Esophagus muscularis mucosa (tissue), 4 donors: ENCODE measurements around the gene P2RY2. TPM values are rescaled to one million over a fixed set of nuclear protein-coding genes. Genes with fewer than 3 reads are reported as not detected.
"Not testable (repeated sequence)": the region's sequence is repeated elsewhere in the genome, so short reads cannot be mapped to it uniquely, and the experiment has no call there.

Experiments used
- DNase-seq: peaks from one replicate; pipeline ENCODE4 v3.0.0-alpha.2; 2017; ENCODE audit errors: extremely low spot score
- H3K27ac ChIP-seq, 4 donors: fragments of 200-600 bp; sonication (generic); replicated peaks in 1 of 4; 1 replicate in 3 of 4; 2 replicates in 1 of 4; pipeline ENCODE4 v1.5.1; 2016 to 2019; ENCODE audit warnings: mild to moderate bottlenecking in 1 of 4
- H3K27me3 ChIP-seq, 4 donors: fragments of 200-600 bp; sonication (generic); one replicate each; pipeline versions ENCODE4 v1.5.1 to v1.6.0; 2016 to 2019
- H3K36me3 ChIP-seq, 4 donors: fragments of 200-600 bp; sonication (generic); one replicate each; pipeline ENCODE4 v1.5.1; 2016 to 2019
- H3K4me1 ChIP-seq, 4 donors: fragments of 200-600 bp; sonication (generic); one replicate each; pipeline ENCODE4 v1.5.1; 2016 to 2019
- H3K4me3 ChIP-seq, 4 donors: fragments of 200-600 bp; sonication (generic); 1 replicate in 2 of 4; 2 replicates in 2 of 4; pipeline ENCODE4 v1.5.1; 2016 to 2019; ENCODE audit warnings: mild to moderate bottlenecking in 4 of 4, moderate library complexity in 1 of 4
- H3K9me3 ChIP-seq, 4 donors: fragments of 200-600 bp; sonication (generic); 1 replicate in 3 of 4; 2 replicates in 1 of 4; pipeline ENCODE4 v1.5.1; 2016 to 2019
- EP300 ChIP-seq: sonication (generic); formaldehyde crosslinking; IDR thresholded peaks from one replicate; pipeline ENCODE4 v1.6.1; 2017; ENCODE audit warnings: antibody characterized with exemption
- POLR2A ChIP-seq: fragments of 450-650 bp; IDR thresholded peaks from one replicate; pipeline ENCODE4 v1.6.1; 2017; ENCODE audit warnings: antibody characterized with exemption, moderate library complexity, mild to moderate bottlenecking, low read depth
- POLR2AphosphoS5 ChIP-seq, 2 donors: sonication (generic); formaldehyde crosslinking; IDR thresholded peaks; one replicate each; pipeline ENCODE4 v1.6.1; 2017; ENCODE audit warnings: antibody characterized with exemption in 2 of 2
- WGBS: methylation state at CpG from one replicate; pipeline ENCODE4 v1.1.5; 2018; 5-methylcytosine and 5-hydroxymethylcytosine counted together
- intact Hi-C: fragments of 100-400 bp; cut with DNase I; formaldehyde crosslinking; loops from one replicate; pipeline ENCODE4 v1.15.1; 2023
- total RNA-seq, 4 donors: library from RNA; depleted of rRNA; stranded (reverse); fragments of >200 nt; gene quantifications; one replicate each; pipeline versions ENCODE4 v1.1.0 to v1.2.1, GENCODE V29; 2016
- TF ChIP-seq, protein P1 (sequence below), 3 experiments: fragments of 200-600 bp in 2 of 3; fragments of 450-650 bp in 1 of 3; sonication (generic) in 2 of 3; IDR thresholded peaks; one replicate each; pipeline ENCODE4 v1.5.1; 2017 to 2019; ENCODE audit warnings: antibody characterized with exemption in 3 of 3, mild to moderate bottlenecking in 2 of 3, moderate library complexity in 1 of 3

P2RY2 gene
- total RNA-seq, 4 donors from 2014 or later: 0.32 to 0.83 (median 0.52) TPM; not detected in 1

DNA sequence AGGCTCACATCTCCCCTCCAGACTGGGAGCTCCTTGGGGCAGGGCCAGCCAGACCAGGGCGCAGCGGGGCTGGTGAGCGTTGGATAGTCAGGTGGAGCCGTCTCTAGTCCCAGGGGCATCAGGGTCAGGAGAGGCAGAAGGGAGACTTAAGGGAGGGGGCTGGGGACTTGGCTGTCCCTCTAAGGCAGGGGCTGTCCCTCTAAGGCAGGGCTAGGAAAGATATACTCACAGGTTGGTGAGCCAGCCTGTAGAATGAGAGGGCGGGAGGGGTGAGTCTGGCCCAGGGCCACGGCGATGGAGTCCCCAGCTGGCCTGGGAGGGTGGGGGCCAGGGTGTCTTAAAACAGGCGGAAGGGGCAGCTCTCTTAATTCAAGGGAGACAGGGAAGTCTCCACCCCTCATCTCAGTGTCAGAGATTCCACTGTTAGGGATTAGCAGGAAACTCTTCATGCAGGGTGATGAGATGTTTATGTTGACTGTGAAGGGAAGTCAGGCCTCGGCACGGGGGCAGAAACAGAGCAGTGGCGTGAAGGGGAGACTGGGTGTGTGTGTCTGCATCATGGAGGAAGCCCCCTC, 11.3 kb downstream of the P2RY2 start:
- 58% methylated on average over 11 of the region's 11 CpGs for WGBS
- H3K9me3 ChIP-seq: no peaks in the 10 kb centered on the region
- intact Hi-C loops: no loop called here

GRCh38 chr11:73229896-73230875, 12.1 kb downstream of the P2RY2 start:
- H3K27me3 ChIP-seq: no peaks in the 10 kb centered on the region
- intact Hi-C loops: no loop called here
- peaks cover 0 to 4% (median 0%) of the 10 kb centered on the region in 4 donors for H3K36me3 ChIP-seq
- H3K4me3 ChIP-seq: no peak overlapping the region
- H3K9me3 ChIP-seq: no peaks in the 10 kb centered on the region
- DNase-seq: no peak
- peaks cover 8 to 25% (median 18%) of the 10 kb centered on the region in 4 donors for H3K4me1 ChIP-seq
- WGBS: 78% methylated on average over 16 of the region's 16 CpGs
- TF ChIP-seq, protein P1, sequence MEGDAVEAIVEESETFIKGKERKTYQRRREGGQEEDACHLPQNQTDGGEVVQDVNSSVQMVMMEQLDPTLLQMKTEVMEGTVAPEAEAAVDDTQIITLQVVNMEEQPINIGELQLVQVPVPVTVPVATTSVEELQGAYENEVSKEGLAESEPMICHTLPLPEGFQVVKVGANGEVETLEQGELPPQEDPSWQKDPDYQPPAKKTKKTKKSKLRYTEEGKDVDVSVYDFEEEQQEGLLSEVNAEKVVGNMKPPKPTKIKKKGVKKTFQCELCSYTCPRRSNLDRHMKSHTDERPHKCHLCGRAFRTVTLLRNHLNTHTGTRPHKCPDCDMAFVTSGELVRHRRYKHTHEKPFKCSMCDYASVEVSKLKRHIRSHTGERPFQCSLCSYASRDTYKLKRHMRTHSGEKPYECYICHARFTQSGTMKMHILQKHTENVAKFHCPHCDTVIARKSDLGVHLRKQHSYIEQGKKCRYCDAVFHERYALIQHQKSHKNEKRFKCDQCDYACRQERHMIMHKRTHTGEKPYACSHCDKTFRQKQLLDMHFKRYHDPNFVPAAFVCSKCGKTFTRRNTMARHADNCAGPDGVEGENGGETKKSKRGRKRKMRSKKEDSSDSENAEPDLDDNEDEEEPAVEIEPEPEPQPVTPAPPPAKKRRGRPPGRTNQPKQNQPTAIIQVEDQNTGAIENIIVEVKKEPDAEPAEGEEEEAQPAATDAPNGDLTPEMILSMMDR (IDR thresholded peaks at IDR 0.05): no peak
- no peak for TF ChIP-seq POLR2AphosphoS5 (IDR thresholded peaks at IDR 0.05)
- no peak for TF ChIP-seq EP300
- TF ChIP-seq POLR2A: no peak
- no peak overlapping the region for H3K27ac ChIP-seq

More for the DNA sequence above, 11.3 kb downstream of the P2RY2 start:
- no peak for TF ChIP-seq POLR2AphosphoS5 (IDR thresholded peaks at IDR 0.05)
- no peak for TF ChIP-seq EP300
- TF ChIP-seq POLR2A: no peak
- TF ChIP-seq, protein P1 (IDR thresholded peaks at IDR 0.05): no peak
- Histone ChIP-seq H3K27me3 (no peaks in the 10 kb centered on the region), H3K4me3 (no peak overlapping the region), H3K4me1 (peaks cover 8 to 25% (median 18%) of the 10 kb centered on the region in 4 donors), H3K27ac (no peak overlapping the region), H3K36me3 (peaks cover 0 to 2% (median 0%) of the 10 kb centered on the region in 4 donors)
- no peak for DNase-seq

- 95% methylated on average over 6 of the region's 7 CpGs for WGBS
- no peak for DNase-seq
Observed at GRCh38 chr11:73230931-73231330, 12.8 kb downstream of the P2RY2 start.

GRCh38 chr11:73232487-73232886, 14.4 kb downstream of the P2RY2 start:
- H3K27me3 ChIP-seq, DNase-seq, H3K27ac ChIP-seq, H3K9me3 ChIP-seq, intact Hi-C loops, H3K36me3 ChIP-seq, H3K4me3 ChIP-seq: not testable (repeated sequence)
- peaks cover 15 to 25% (median 20%) of the 10 kb centered on the region in 4 donors for H3K4me1 ChIP-seq
- 98% methylated on average over 7 of the region's 7 CpGs for WGBS

More at GRCh38 chr11:73230931-73231330, 12.8 kb downstream of the P2RY2 start:
- Histone ChIP-seq H3K9me3 (no peaks in the 10 kb centered on the region), H3K27ac (no peak overlapping the region), H3K4me1 (peaks cover 8 to 25% (median 18%) of the 10 kb centered on the region in 4 donors), H3K4me3 (no peak overlapping the region), H3K36me3 (peaks cover 0 to 4% (median 0%) of the 10 kb centered on the region in 4 donors), H3K27me3 (no peaks in the 10 kb centered on the region)
- no peak for TF ChIP-seq POLR2A
- TF ChIP-seq POLR2AphosphoS5 (IDR thresholded peaks at IDR 0.05): no peak
- no peak for TF ChIP-seq EP300
- TF ChIP-seq, protein P1 (IDR thresholded peaks at IDR 0.05): no peak
- intact Hi-C loops: no loop called here

- Histone ChIP-seq H3K27ac (no peak overlapping the region), H3K4me3 (no peak overlapping the region), H3K4me1 (peaks cover 15 to 25% (median 21%) of the 10 kb centered on the region in 4 donors), H3K9me3 (no peaks in the 10 kb centered on the region), H3K27me3 (no peaks in the 10 kb centered on the region), H3K36me3 (peaks cover 0 to 4% (median 0%) of the 10 kb centered on the region in 4 donors)
- no peak for TF ChIP-seq POLR2AphosphoS5 (IDR thresholded peaks at IDR 0.05)
- TF ChIP-seq, protein P1 (IDR thresholded peaks at IDR 0.05): no peak
- no peak for TF ChIP-seq EP300
- no peak for TF ChIP-seq POLR2A
- no peak for DNase-seq
- intact Hi-C loops: no loop called here
Observed at GRCh38 chr11:73233211-73233610, 15.1 kb downstream of the P2RY2 start.
